GM18511 (cell line): ENCODE results near the gene RBMS2.
"Not testable (repeated sequence)": the region's sequence is repeated elsewhere in the genome, so short reads cannot be mapped to it uniquely, and the experiment has no call there.

ENCODE experiments used
- ATAC-seq: cut with Tn5 transposase; IDR thresholded peaks from one replicate; pipeline ENCODE4 v1.9.1; 2021; ENCODE audit warnings: mild to moderate bottlenecking, moderate library complexity; ENCODE audit not compliant: unreplicated experiment

Gene RBMS2

GRCh38 chr12:56577248-56577647, 55.6 kb downstream of the RBMS2 start:
- ATAC-seq = not testable (repeated sequence)

DNA sequence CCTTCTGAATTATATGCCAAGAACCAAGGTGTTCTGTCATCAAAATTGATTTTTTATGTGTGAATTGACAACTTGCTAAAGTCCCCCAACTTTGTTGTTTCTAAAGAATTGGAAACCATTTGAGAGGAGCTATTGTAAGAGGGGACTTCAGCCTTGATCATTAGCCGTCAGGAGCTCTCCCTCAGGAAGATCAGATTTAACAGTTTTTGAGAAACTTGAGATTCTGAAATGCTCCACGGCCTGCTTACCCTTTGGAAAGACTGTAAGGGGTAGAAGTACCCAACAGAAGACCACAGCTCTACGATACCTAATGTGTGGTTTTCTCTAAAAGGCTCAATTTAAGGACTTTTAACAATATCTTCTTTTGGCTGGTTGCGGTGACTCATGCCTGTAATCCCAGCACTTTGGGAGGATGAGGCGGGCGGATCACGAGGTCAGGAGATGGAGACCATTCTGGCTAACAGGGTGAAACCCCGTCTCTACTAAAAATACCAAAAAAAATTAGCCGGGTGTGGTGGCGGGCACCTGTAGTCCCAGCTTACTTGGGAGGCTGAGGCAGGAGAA, 57.4 kb downstream of the RBMS2 start:
- ATAC-seq = no peak

GRCh38 chr12:56581418-56582145, 60.0 kb downstream of the RBMS2 start:
- ATAC-seq = peak; percentile 45

GRCh38 chr12:56585098-56585497, 63.5 kb downstream of the RBMS2 start:
- no peak for ATAC-seq

GRCh38 chr12:56589783-56590182, 68.2 kb downstream of the RBMS2 start:
- ATAC-seq = no peak

- ATAC-seq = no peak
These were observed 68.7 kb downstream of the RBMS2 start for GRCh38 chr12:56590237-56590830.

- ATAC-seq = no peak
These were observed 69.5 kb downstream of the RBMS2 start for GRCh38 chr12:56591126-56591525.

GRCh38 chr12:56591961-56592360, 70.3 kb downstream of the RBMS2 start:
- ATAC-seq = no peak

GRCh38 chr12:56593909-56594621, 72.4 kb downstream of the RBMS2 start:
- no peak for ATAC-seq

GRCh38 chr12:56596815-56597214, 75.2 kb downstream of the RBMS2 start:
- ATAC-seq = no peak

- ATAC-seq = no peak
These were observed 77.4 kb downstream of the RBMS2 start for GRCh38 chr12:56599041-56599440.

DNA sequence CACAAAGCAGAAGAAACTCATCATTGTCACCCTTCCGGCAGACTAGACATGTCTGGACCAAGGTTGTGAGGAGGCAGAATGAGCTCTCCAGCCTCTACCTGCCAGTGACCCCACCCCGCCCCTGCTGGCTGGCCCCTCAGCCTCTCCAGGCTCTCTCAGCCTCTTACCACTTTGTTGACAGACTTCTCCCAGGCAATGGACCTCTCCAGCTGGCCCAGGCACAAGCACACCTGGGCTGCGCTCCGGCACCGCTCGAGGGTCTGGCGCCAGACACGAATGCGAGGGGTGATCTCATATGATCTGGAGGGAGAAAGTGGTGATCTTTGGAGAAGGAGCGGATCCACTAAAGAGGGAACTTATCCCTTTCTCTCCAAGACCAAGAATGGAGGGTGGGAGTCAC, 78.2 kb downstream of the RBMS2 start:
- ATAC-seq = no peak

DNA sequence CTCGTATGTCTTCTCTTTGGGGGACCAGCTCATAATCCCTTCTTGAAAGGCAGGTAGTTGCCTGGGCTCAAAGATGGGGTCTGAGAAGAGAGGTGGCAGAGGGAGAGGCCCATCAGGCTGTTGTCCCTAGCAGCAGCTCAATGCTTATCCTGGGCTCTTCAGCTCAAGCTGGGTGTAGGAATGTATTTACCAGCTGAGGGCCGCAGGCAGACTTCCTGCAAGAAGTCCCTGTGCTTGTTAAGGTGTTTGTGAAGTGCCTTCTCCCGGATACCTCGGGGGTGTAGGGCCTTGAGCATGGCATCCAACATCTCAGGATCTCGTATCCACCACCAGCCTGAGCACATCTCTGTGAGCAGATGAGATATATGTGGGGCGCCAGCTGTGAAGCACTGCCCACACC, 79.1 kb downstream of the RBMS2 start:
- no peak for ATAC-seq

DNA sequence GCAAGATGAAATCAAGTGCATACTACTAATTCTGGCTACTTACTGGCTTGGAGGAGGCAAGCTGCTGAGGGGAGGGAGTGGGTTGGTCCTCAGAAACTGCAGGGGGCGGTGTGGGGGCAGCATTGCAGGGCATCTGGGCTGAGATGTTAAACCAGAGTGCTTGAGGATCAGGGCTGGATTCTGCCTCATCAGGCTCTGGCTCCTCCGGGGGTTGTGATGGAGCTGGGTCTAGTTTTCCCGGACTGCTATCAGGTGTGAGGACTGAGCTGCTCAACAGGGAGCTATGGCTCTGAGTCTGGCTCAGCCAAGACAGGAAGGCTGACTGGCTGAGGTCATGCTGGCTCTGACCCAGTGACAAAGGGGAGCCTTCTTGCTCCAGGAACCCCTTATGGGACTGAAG, 79.9 kb downstream of the RBMS2 start:
- no peak for ATAC-seq

DNA sequence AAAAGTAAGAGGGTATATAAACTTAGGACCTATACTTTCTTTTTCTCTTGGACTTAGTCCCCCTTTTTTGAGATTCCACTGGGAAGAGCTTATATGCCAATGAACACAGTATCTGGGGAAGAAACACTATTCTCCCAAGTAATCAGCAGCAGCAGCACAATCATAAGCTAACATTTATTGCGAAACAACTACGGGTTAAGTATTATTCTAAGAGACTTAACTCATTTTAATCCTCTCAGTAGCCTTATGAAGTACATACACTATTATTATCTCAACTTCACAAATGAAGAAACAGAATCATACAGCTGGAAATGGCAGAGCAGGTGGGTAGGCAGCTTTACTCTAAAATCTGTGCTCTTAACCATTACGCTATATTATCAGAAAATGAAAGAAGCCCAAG, 80.6 kb downstream of the RBMS2 start:
- no peak for ATAC-seq

- no peak for ATAC-seq
These were observed 82.7 kb downstream of the RBMS2 start for GRCh38 chr12:56604355-56604754.

DNA sequence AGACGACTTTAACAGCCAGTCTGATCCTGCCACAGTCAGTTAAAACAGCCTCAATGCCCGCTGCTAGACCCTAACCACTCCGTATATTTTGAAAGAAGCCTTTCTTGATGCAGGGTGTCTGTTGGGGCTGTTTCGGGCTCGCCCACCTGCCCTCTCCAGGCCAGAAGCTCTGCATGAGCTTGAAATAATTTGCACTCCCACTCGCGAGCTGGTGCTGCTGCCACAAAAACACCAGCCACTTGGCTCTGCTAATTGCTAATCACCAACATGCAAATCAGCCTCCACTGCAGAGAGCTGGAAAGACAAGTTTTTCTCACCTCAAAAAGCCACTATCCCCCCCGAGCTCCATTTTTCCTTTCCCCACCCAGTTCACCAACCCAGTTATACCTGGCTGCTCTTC, 93.0 kb downstream of the RBMS2 start:
- ATAC-seq = no peak

DNA sequence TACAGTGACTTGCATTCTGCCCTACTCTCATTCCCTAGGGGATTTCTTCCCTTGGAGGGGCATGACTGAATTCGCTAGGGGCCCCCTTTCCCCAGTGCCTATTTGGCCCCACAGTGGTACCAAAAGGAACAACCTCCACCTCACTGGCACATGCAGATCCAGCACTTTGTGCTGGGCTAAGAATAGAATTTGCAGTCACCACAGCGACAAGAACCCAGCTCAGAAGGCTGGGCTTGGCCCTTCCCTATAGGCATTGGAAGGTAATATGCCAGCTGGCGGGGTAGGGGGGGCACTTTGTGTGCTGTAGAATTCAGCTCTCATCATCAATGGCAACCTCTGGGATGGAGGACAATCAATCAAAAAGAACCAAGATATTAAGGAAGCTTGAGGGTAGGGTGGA, 94.6 kb downstream of the RBMS2 start:
- ATAC-seq = no peak

DNA sequence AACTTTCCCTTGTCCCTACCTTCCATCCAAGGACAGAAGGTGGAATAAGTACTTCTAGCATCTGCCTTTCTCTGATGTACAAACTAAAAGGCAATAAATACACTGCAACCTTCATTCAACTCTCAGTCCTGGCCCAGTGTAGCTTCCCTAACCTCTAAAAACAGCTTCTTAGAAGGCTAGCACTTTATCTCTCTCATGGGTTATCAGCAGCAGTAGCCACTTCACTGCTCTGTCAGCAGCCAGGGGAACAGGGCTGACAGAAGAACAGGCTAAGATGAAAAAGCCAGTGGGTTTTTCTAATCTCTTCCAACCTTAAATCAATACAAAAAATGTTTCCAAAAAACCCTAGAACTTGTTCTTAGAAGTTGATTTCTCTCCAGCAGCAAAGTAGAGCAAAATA, 95.3 kb downstream of the RBMS2 start:
- no peak for ATAC-seq

GRCh38 chr12:56622535-56622934, 100.9 kb downstream of the RBMS2 start:
- no peak for ATAC-seq

GRCh38 chr12:56626701-56627100, 105.1 kb downstream of the RBMS2 start:
- ATAC-seq = no peak
